GM12878 (cell line): ENCODE results near the gene CEP97. TPM values are rescaled to one million over a fixed set of nuclear protein-coding genes. Genes with fewer than 3 reads are reported as not detected.

Experiments used
- ATAC-seq: fragments of 200-7000 bp; cut with Tn5 transposase; 3 replicates; pipeline ENCODE4 v1.9.1; 2020; ENCODE audit warnings: mild to moderate bottlenecking, moderate library complexity
- BruUV-seq: library from RNA; stranded (reverse); fragments of 400-500 nt; replicated peaks from 2 replicates; lab custom pipeline; 2021; lab: Mats Ljungman, UMichigan
- CTCF ChIA-PET: fragments of 300-600 bp; sonication (Branson Sonifier 250); formaldehyde crosslinking; extraction: SDS; loops from one replicate; lab custom pipeline; 2021; ENCODE audit warnings: inconsistent platforms; lab: Yijun Ruan, JAX
- POLR2A ChIA-PET: fragments of 350-600 bp; formaldehyde crosslinking; extraction: SDS; loops from one replicate; lab custom pipeline; 2021; ENCODE audit warnings: inconsistent platforms; lab: Charles Lee
- RAD21 ChIA-PET: fragments of 300-600 bp; sonication (Branson Sonifier 250); formaldehyde crosslinking; loops from one replicate; lab custom pipeline; 2023; ENCODE audit warnings: antibody characterized with exemption; ENCODE audit not compliant: unreplicated experiment; lab: Charles Lee
- SMC1A ChIA-PET: fragments of 300-600 bp; sonication (Branson Sonifier 250); formaldehyde crosslinking; loops from one replicate; lab custom pipeline; 2023; ENCODE audit not compliant: unreplicated experiment, uncharacterized antibody; lab: Charles Lee
- DNase-seq: peaks from one replicate; pipeline ENCODE4 v3.0.0-alpha.2; 2011; ENCODE audit warnings: low read depth, low spot score
- FAIRE-seq: peaks from 3 replicates; lab custom pipeline; 2011; peaks lifted over from hg19 to GRCh38; lab: Jason Lieb, UNC
- H2AFZ ChIP-seq: 2 replicates; pipeline ENCODE4 v1.6.0; 2011; ENCODE audit warnings: low read depth, low read length, control low read depth; ENCODE audit not compliant: control insufficient read depth
- H3K27ac ChIP-seq: 2 replicates; pipeline ENCODE4 v1.5.1; 2011; ENCODE audit warnings: control low read depth; ENCODE audit not compliant: control insufficient read depth, insufficient read depth
- H3K27me3 ChIP-seq, 2 experiments: replicated peaks in 1 of 2; 2 replicates each; pipeline versions ENCODE4 v1.6.0 to v1.6.1; 2011; ENCODE audit warnings: low read length in 1 of 2; ENCODE audit not compliant: control insufficient read depth in 2 of 2, insufficient read depth in 2 of 2
- H3K36me3 ChIP-seq, 2 experiments: 2 replicates each; pipeline ENCODE4 v1.5.1; 2011; ENCODE audit warnings: low read length in 1 of 2; ENCODE audit not compliant: control insufficient read depth in 2 of 2, insufficient read depth in 2 of 2
- H3K4me1 ChIP-seq: 2 replicates; pipeline ENCODE4 v1.6.1; 2011; ENCODE audit warnings: mild to moderate bottlenecking, low read length, moderate library complexity, mixed read lengths; ENCODE audit not compliant: control insufficient read depth, insufficient read depth
- H3K4me2 ChIP-seq: 2 replicates; pipeline ENCODE4 v1.6.0; 2011; ENCODE audit warnings: control low read depth; ENCODE audit not compliant: control insufficient read depth, insufficient read depth
- H3K4me3 ChIP-seq: fragments of 200-600 bp; sonication (generic); 2 replicates; pipeline ENCODE4 v1.5.1; 2016
- H3K79me2 ChIP-seq: 2 replicates; pipeline ENCODE4 v1.6.0; 2011; ENCODE audit warnings: low read length; ENCODE audit not compliant: control insufficient read depth, insufficient read depth
- H3K9ac ChIP-seq: 2 replicates; pipeline ENCODE4 v1.8.0; 2011; ENCODE audit warnings: low read length, control low read depth, mixed read lengths; ENCODE audit not compliant: control insufficient read depth, insufficient read depth
- H3K9me3 ChIP-seq: replicated peaks from 3 replicates; pipeline ENCODE4 v1.5.1; 2011; ENCODE audit warnings: mild to moderate bottlenecking, low read length; ENCODE audit not compliant: control insufficient read depth, insufficient read depth
- H4K20me1 ChIP-seq: 2 replicates; pipeline ENCODE4 v1.6.0; 2011; ENCODE audit not compliant: control insufficient read depth, insufficient read depth
- POLR2AphosphoS5 ChIP-seq: IDR thresholded peaks from 2 replicates; pipeline ENCODE4 v1.6.1; 2011; ENCODE audit warnings: mild to moderate bottlenecking, low read length, inconsistent platforms
- STAT1 ChIP-seq: fragments of 450-650 bp; conservative IDR thresholded peaks from 2 replicates; pipeline ENCODE4 v1.6.1; 2014; ENCODE audit warnings: antibody characterized with exemption, mild to moderate bottlenecking
- WRNIP1 ChIP-seq: IDR thresholded peaks from 2 replicates; pipeline ENCODE4 v1.6.1; 2011; ENCODE audit warnings: low read depth, low read length, improper control_type of control experiment, borderline replicate concordance
- YBX1 ChIP-seq: fragments of 450-650 bp; IDR thresholded peaks from 2 replicates; pipeline ENCODE4 v1.6.1; 2016; ENCODE audit warnings: antibody characterized with exemption
- ZBTB4 ChIP-seq: fragments of 450-650 bp; formaldehyde crosslinking; IDR thresholded peaks from 2 replicates; pipeline ENCODE4 v1.4.0; 2022; ENCODE audit warnings: mild to moderate bottlenecking, moderate library complexity
- WGBS: methylation state at CpG from one replicate; pipeline ENCODE4 v1.1.6; 2016; ENCODE audit warnings: low lambda C conversion rate; ENCODE audit not compliant: insufficient replicate concordance, insufficient coverage; ENCODE audit errors: missing lambda C conversion rate; 5-methylcytosine and 5-hydroxymethylcytosine counted together
- in situ Hi-C: fragments of 300-500 bp; cut with MboI; formaldehyde crosslinking; loops from 9 replicates; pipeline ENCODE4 v1.14.3; 2018; ENCODE audit warnings: mixed read lengths
- intact Hi-C: fragments of 100-400 bp; cut with micrococcal nuclease; formaldehyde crosslinking; loops from one replicate; pipeline ENCODE4 v1.14.2; 2022; ENCODE audit not compliant: unreplicated experiment
- polyA plus RNA-seq, 11 experiments: library from polyadenylated mRNA; depleted of rRNA in 4 of 11; unstranded in 6 of 11; stranded (reverse) in 5 of 11; fragments of >200 nt; fragmentation: Nextera tagmentation in 4 of 11; fragmentation: Illumina TruSeq in 1 of 11; extraction: Ambion mirVana in 4 of 11; extraction: Trizol in 1 of 11; gene quantifications; 1 replicate in 1 of 11; 2 replicates in 10 of 11; pipeline versions ENCODE4 v1.2.1 to v1.2.3, GENCODE V29; 2011 to 2016; ENCODE audit warnings: inconsistent platforms in 2 of 11, missing spikeins in 2 of 11, low read depth in 1 of 11
- total RNA-seq, 4 experiments: library from RNA; depleted of rRNA in 3 of 4; stranded (reverse); fragments of >200 nt in 3 of 4; fragmentation: Illumina TruSeq in 1 of 4; extraction: Trizol in 1 of 4; gene quantifications; 2 replicates each; pipeline versions ENCODE4 v1.2.1 to v1.2.3, GENCODE V29; 2013 to 2021

Gene CEP97
- total and polyA plus RNA-seq, 10 of the 15 experiments (the other 5 are each of a cell fraction or from before 2014, with no cell fraction given) = 1.9 to 13.7 (median 5.8) TPM

GRCh38 chr3:101685050-101685400 is 39.4 kb upstream of the CEP97 start (continued):
- TF ChIP-seq YBX1 (no peak), WRNIP1 (no peak)

GRCh38 chr3:101685870-101686307 is 38.5 kb upstream of the CEP97 start:
- Histone ChIP-seq H4K20me1 (no peaks in the 10 kb centered on the region; the same call in 1 of the 2 replicates), H3K9me3 (no peaks in the 10 kb centered on the region), H3K4me1 (peaks cover 9% of the 10 kb centered on the region), H2AFZ (peak overlapping the region; percentile 81; the same call in 1 of the 2 replicates), H3K36me3 (peaks cover 6 to 22% of the 10 kb centered on the region in 2 experiments), H3K27me3 (no peaks in the 10 kb centered on the region), H3K79me2 (peaks cover 47% of the 10 kb centered on the region), H3K27ac (peak overlapping the region; percentile 76), H3K4me3 (peak overlapping the region; percentile 76), H3K9ac (peak overlapping the region; percentile 90), H3K4me2 (peak overlapping the region; percentile 61)
- CTCF ChIA-PET = interaction anchor here (1.4 to 2.5 kb wide), 3 partner anchors 10 to 39 kb away, joined by 4 to 13 read pairs (median 9); partner anchors contain the start of gene CEP97
- POLR2A ChIA-PET = interaction anchor here (0.8 to 4.4 kb wide), 8 partner anchors 9 to 166 kb away, joined by 3 to 46 read pairs (median 3); partner anchors contain the start of genes PCNP and ZBTB11
- intact Hi-C loops = loop anchor here (1.0 kb wide), 1 partner anchor 9 kb away; the partner anchor contains the start of gene ZBTB11
- in situ Hi-C loops = loop anchor here (5.0 kb wide), 1 partner anchor 541 kb away; no protein-coding TSS in a partner anchor
- FAIRE-seq = no peak
- TF ChIP-seq STAT1 (no peak), WRNIP1 (peak; percentile 96; the same call in 1 of the 2 replicates), POLR2AphosphoS5 (no peak), ZBTB4 (CRISPR knock-in tag) (no peak)
- WGBS = 2% methylated on average over 11 of the region's 11 CpGs
- ATAC-seq = peak; percentile 22
- SMC1A ChIA-PET = interaction anchor here (0.7 to 3.4 kb wide), 7 partner anchors 9 to 539 kb away, joined by 3 to 11 read pairs (median 5); partner anchors contain the start of gene ZBTB11
- TSS peak; percentile 83 for BruUV-seq
- RAD21 ChIA-PET = interaction anchor here (0.9 to 1.2 kb wide), 4 partner anchors 9 to 154 kb away, joined by 3 to 8 read pairs (median 3); partner anchors contain the start of genes CEP97 and ZBTB11
- DNase-seq = no peak
